Tibial nerve (tissue), 4 donors: ENCODE data around the gene SSC5D. TPM values are rescaled to one million over a fixed set of nuclear protein-coding genes. Genes with fewer than 3 reads are reported as not detected.
A peak's percentile ranks its signal among the peaks of the same experiment; 100 is the strongest.

ENCODE experiments used
- DNase-seq, 2 donors: peaks; one replicate each; pipeline ENCODE4 v3.0.0-alpha.2; 2019; ENCODE audit warnings: low spot score in 2 of 2
- H3K27ac ChIP-seq, 4 donors: fragments of 200-600 bp; sonication (generic) in 3 of 4; one replicate each; pipeline ENCODE4 v1.5.1; 2017 to 2019; ENCODE audit warnings: mild to moderate bottlenecking in 1 of 4
- H3K27me3 ChIP-seq, 2 donors: fragments of 200-600 bp; sonication (generic) in 1 of 2; one replicate each; pipeline versions ENCODE4 v1.5.1 to v1.6.0; 2017 to 2019
- H3K36me3 ChIP-seq, 3 donors: fragments of 200-600 bp; sonication (generic); one replicate each; pipeline ENCODE4 v1.5.1; 2018 to 2019
- H3K4me1 ChIP-seq, 4 donors: fragments of 200-600 bp; sonication (generic) in 3 of 4; one replicate each; pipeline ENCODE4 v1.5.1; 2017 to 2019
- H3K4me3 ChIP-seq, 4 donors: fragments of 200-600 bp; sonication (generic) in 3 of 4; one replicate each; pipeline ENCODE4 v1.5.1; 2017 to 2019; ENCODE audit warnings: mild to moderate bottlenecking in 1 of 4, moderate library complexity in 1 of 4
- H3K9me3 ChIP-seq, 4 donors: fragments of 200-600 bp; sonication (generic) in 3 of 4; one replicate each; pipeline ENCODE4 v1.5.1; 2017 to 2019
- CTCF ChIP-seq, 5 experiments: fragments of 200-600 bp in 3 of 5; fragments of 450-650 bp in 2 of 5; sonication (generic) in 3 of 5; IDR thresholded peaks; one replicate each; pipeline ENCODE4 v1.5.1; 2016 to 2019; ENCODE audit warnings: antibody characterized with exemption in 5 of 5, mild to moderate bottlenecking in 3 of 5, moderate library complexity in 2 of 5
- EP300 ChIP-seq, 2 donors: sonication (generic); formaldehyde crosslinking; IDR thresholded peaks; one replicate each; pipeline ENCODE4 v1.6.1; 2017; ENCODE audit warnings: antibody characterized with exemption in 2 of 2, mild to moderate bottlenecking in 1 of 2
- POLR2A ChIP-seq, 2 donors: fragments of 450-650 bp; IDR thresholded peaks; one replicate each; pipeline ENCODE4 v1.6.1; 2017; ENCODE audit warnings: antibody characterized with exemption in 2 of 2, mild to moderate bottlenecking in 2 of 2, moderate library complexity in 2 of 2
- WGBS, 2 donors: methylation state at CpG; one replicate each; pipeline ENCODE4 v1.1.5; 2018; 5-methylcytosine and 5-hydroxymethylcytosine counted together
- total RNA-seq, 4 donors: library from RNA; depleted of rRNA; stranded (reverse); fragments of >200 nt; gene quantifications; one replicate each; pipeline ENCODE4 v1.1.0, GENCODE V29; 2016

SSC5D gene
- total RNA-seq, 4 donors from 2014 or later: 3.9 to 14.5 (median 7.2) TPM

DNA sequence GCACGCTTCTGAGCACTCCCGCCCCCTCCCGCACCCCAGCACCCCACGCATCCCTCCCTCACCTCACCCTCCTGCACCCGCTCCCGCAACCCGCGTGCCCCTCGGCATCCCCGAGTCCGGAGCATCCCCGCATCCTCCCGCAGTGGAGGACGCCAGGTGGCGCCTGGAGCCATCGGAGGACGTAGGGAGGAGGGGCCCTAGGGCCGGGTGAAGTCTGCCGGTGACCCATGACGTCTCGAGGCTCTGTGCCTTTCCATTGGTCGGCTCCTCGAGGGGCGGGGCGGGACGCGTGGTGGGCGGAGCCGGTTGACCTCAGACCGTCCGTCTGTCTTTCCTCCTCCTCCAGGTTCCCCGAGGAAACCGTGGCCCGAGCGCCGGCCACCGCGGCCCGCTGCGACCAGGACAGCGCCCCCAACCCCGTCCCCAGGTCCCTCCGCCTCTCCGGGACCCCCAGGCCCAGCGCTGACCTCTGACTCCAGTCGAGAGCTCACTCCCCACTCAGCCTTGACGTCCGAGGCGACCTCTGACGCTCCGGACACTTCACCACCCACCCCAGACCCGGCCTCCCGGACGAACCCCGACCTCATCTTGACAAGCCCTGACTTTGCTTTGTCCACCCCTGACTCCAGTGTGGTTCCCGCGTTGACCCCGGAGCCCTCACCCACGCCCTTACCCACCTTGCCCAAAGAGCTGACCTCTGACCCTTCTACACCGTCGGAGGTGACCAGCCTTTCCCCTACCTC is 28.8 kb downstream of the SSC5D start:
- peak overlapping the region; percentile 66 to 93 (median 82) for H3K27ac ChIP-seq
- H3K4me3 ChIP-seq: peak overlapping the region; percentile 33 to 59 (median 48)
- WGBS, 2 donors: 11% methylated on average over 39 to 41 of the region's 61 CpGs

GRCh38 chr19:55519451-55520311 is 31.4 kb downstream of the SSC5D start:
- no peak overlapping the region for H3K27ac ChIP-seq
- no peak overlapping the region for H3K4me3 ChIP-seq
- no peaks in the 10 kb centered on the region for H3K9me3 ChIP-seq
- 89 to 90% methylated on average over 10 of the region's 10 CpGs for WGBS, 2 donors
- H3K36me3 ChIP-seq: peaks cover 0 to 3% (median 0%) of the 10 kb centered on the region in 3 donors
- TF ChIP-seq EP300 (IDR thresholded peaks at IDR 0.05) (no peak), POLR2A (IDR thresholded peaks at IDR 0.05) (no peak), CTCF (IDR thresholded peaks at IDR 0.05) (no peak)
- H3K4me1 ChIP-seq: peaks cover 0 to 18% (median 0%) of the 10 kb centered on the region in 4 donors
- no peak for DNase-seq
- H3K27me3 ChIP-seq: peaks cover 0 to 7% of the 10 kb centered on the region in 2 donors

More for the DNA sequence above, 28.8 kb downstream of the SSC5D start:
- no peaks in the 10 kb centered on the region for H3K9me3 ChIP-seq
- no peaks in the 10 kb centered on the region for H3K27me3 ChIP-seq
- peaks cover 0 to 11% (median 0%) of the 10 kb centered on the region in 3 donors for H3K36me3 ChIP-seq
- peaks cover 0 to 18% (median 0%) of the 10 kb centered on the region in 4 donors for H3K4me1 ChIP-seq
- TF ChIP-seq EP300 (IDR thresholded peaks at IDR 0.05) (peak; percentile 49 to 67), CTCF (IDR thresholded peaks at IDR 0.05) (peak; percentile 86 to 97 (median 93)), POLR2A (IDR thresholded peaks at IDR 0.05) (peak in 1 of 2 donors; percentile 25)
- DNase-seq: peak; percentile 89 to 92

- WGBS, 2 donors: 64 to 73% methylated on average over 13 to 14 of the region's 14 CpGs
- TF ChIP-seq POLR2A (IDR thresholded peaks at IDR 0.05) (no peak), EP300 (IDR thresholded peaks at IDR 0.05) (no peak), CTCF (IDR thresholded peaks at IDR 0.05) (no peak)
- no peaks in the 10 kb centered on the region for H3K9me3 ChIP-seq
- no peaks in the 10 kb centered on the region for H3K36me3 ChIP-seq
- DNase-seq: no peak
- H3K27me3 ChIP-seq: peaks cover 0 to 14% of the 10 kb centered on the region in 2 donors
- H3K4me3 ChIP-seq: no peak overlapping the region
- no peak overlapping the region for H3K27ac ChIP-seq
- peaks cover 0 to 19% (median 0%) of the 10 kb centered on the region in 4 donors for H3K4me1 ChIP-seq
Measured at GRCh38 chr19:55520691-55521292, 32.6 kb downstream of the SSC5D start.

DNA sequence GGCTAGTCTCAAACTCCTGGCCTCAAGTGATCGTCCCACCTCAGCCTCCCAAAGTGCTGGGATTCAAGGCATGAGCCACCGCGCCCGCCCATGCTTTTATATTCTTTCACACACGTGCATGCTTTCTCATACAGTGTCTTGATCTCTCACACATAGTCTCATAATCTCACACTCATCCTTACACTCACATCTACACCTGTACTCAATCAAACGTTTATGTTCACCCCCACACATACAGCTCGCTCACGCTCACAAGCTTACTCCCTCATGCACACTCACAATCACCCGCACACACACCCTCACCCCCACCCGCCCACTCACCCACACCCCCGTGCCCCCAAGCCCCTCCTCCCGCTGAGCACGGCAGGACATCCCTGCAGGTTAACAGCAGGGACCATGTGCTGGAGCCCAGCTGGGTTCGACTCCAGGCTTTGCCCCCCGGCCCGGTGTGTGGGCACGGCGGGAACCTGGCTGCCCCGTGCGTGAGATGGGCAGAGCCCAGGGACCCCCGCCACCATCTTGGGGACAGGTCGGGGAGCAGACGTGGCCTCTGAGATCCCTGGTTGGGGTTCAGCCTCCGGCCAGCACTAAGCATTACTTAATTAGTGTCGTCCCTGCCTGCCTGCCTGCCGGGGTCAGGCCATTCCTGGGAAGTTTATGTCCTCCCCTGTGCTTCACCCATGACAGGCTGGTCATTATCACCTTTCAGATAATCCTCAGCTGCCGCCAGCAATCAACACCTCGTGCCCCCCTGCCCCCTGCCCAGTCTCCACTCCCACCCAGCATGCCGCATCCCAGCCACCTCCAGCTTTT is 37.3 kb downstream of the SSC5D start:
- no peak overlapping the region for H3K27ac ChIP-seq
- no peak for TF ChIP-seq EP300 (IDR thresholded peaks at IDR 0.05)
- no peak for TF ChIP-seq CTCF (IDR thresholded peaks at IDR 0.05)
- no peak for TF ChIP-seq POLR2A (IDR thresholded peaks at IDR 0.05)
- H3K9me3 ChIP-seq: no peaks in the 10 kb centered on the region
- no peaks in the 10 kb centered on the region for H3K36me3 ChIP-seq
- WGBS, 2 donors: 29 to 50% methylated on average over 24 to 27 of the region's 29 CpGs
- H3K27me3 ChIP-seq: peaks cover 0 to 41% of the 10 kb centered on the region in 2 donors
- no peak overlapping the region for H3K4me3 ChIP-seq
- H3K4me1 ChIP-seq: peaks cover 0 to 18% (median 0%) of the 10 kb centered on the region in 4 donors
- no peak for DNase-seq
